MM.1S (cell line): ENCODE measurements around the gene ST13.

Source experiments
- CTCF ChIP-seq: fragments of 300-600 bp; sonication (generic); IDR thresholded peaks from 2 replicates; pipeline ENCODE4 v1.5.1; 2016; ENCODE audit warnings: antibody characterized with exemption, low read length, mixed read lengths
- EZH2 ChIP-seq: fragments of 300-600 bp; sonication (generic); optimal IDR thresholded peaks from 2 replicates; pipeline ENCODE3; 2017; ENCODE audit warnings: low read depth, mild to moderate bottlenecking, antibody characterized with exemption, low read length, mixed read lengths

DNA sequence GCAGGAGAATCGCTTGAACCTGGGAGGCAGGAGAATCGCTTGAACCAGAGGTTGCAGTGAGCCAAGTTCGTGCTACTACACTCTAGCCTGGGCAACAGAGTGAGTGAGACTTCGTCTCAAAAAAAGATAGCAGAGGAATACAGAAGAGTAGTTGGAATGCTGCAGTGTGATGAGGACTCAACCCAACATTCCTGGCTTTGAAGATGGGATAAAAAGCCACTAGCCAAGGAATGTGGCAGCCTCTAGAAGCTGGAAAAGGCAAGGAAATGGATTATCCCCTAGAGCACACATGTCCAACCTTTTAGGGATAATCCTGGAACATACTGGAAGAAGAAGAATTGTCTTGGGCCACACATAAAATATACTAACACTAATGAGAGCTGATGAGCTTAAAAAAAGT is 51.2 kb downstream of the ST13 start:
- TF ChIP-seq CTCF = no peak
- TF ChIP-seq EZH2 = no peak
